Right lung (tissue), 5 donors: ENCODE data around the gene SLC24A3. TPM values are rescaled to one million over a fixed set of nuclear protein-coding genes. Genes with fewer than 3 reads are reported as not detected.
"Not testable (repeated sequence)": the region's sequence is repeated elsewhere in the genome, so short reads cannot be mapped to it uniquely, and the experiment has no call there.

Experiments
- DNase-seq, 2 donors: peaks; one replicate each; pipeline ENCODE4 v3.0.0-alpha.2; 2013
- polyA plus RNA-seq, 5 donors: library from polyadenylated mRNA; unstranded; fragments of 120-200 nt; gene quantifications; one replicate each; pipeline versions ENCODE4 v1.2.1 to v1.2.3, GENCODE V29; 2013; ENCODE audit warnings: inconsistent platforms in 1 of 5, low replicate concordance in 1 of 5; ENCODE audit not compliant: insufficient read length in 5 of 5, insufficient read depth in 1 of 5

Gene SLC24A3
- polyA plus RNA-seq, 5 donors, result 5.9 to 8.1 (median 6.8) TPM

GRCh38 chr20:19742974-19743639 lies 530.7 kb downstream of the SLC24A3 start:
- DNase-seq, result no peak

- DNase-seq, result no peak
Observed at GRCh38 chr20:19743640-19743995, 531.2 kb downstream of the SLC24A3 start.

GRCh38 chr20:19745106-19745505 lies 532.7 kb downstream of the SLC24A3 start:
- no peak for DNase-seq

- no peak for DNase-seq
Observed at GRCh38 chr20:19745584-19745983, 533.1 kb downstream of the SLC24A3 start.

- DNase-seq, result no peak
Observed at GRCh38 chr20:19746396-19746795, 534.0 kb downstream of the SLC24A3 start.

GRCh38 chr20:19747903-19748302 lies 535.5 kb downstream of the SLC24A3 start:
- no peak for DNase-seq

- DNase-seq, result no peak
Observed at GRCh38 chr20:19748681-19749080, 536.2 kb downstream of the SLC24A3 start.

GRCh38 chr20:19749618-19750071 lies 537.2 kb downstream of the SLC24A3 start:
- no peak for DNase-seq

- DNase-seq, result no peak
Observed at GRCh38 chr20:19750101-19750606, 537.7 kb downstream of the SLC24A3 start.

- no peak for DNase-seq
Observed at GRCh38 chr20:19750907-19751636, 538.6 kb downstream of the SLC24A3 start.

GRCh38 chr20:19754201-19754600 lies 541.8 kb downstream of the SLC24A3 start:
- DNase-seq, result not testable (repeated sequence)

- no peak for DNase-seq
Observed at GRCh38 chr20:19756761-19757486, 544.5 kb downstream of the SLC24A3 start.

GRCh38 chr20:19757487-19758132 lies 545.2 kb downstream of the SLC24A3 start:
- peak; percentile 93 to 94 for DNase-seq

GRCh38 chr20:19758133-19758500 lies 545.7 kb downstream of the SLC24A3 start, which contains the start of gene RIN2:
TSS of gene RIN2 (plus strand) at chr20:19758258. CDS start at chr20:19889602, 131,344 bp downstream.
- DNase-seq, result no peak

- DNase-seq, result peak; percentile 48 to 61
Observed at GRCh38 chr20:19758501-19759331, 546.3 kb downstream of the SLC24A3 start.

- DNase-seq, result no peak
Observed at GRCh38 chr20:19760371-19760721, 547.9 kb downstream of the SLC24A3 start.

- no peak for DNase-seq
Observed at GRCh38 chr20:19761326-19761725, 548.9 kb downstream of the SLC24A3 start.

- no peak for DNase-seq
Observed at GRCh38 chr20:19761841-19762240, 549.4 kb downstream of the SLC24A3 start.

GRCh38 chr20:19764207-19764606 lies 551.8 kb downstream of the SLC24A3 start:
- DNase-seq, result no peak

GRCh38 chr20:19765266-19765665 lies 552.8 kb downstream of the SLC24A3 start:
- DNase-seq, result no peak

GRCh38 chr20:19765913-19766312 lies 553.5 kb downstream of the SLC24A3 start:
- DNase-seq, result no peak
